K562 (cell line): Measurements from ENCODE around the gene TMEM53. TPM values are rescaled to one million over a fixed set of nuclear protein-coding genes. Genes with fewer than 3 reads are reported as not detected.

Experiments used
- ATAC-seq: fragments of 200-7000 bp; cut with Tn5 transposase; 3 replicates; pipeline ENCODE4 v1.9.1; 2020; ENCODE audit warnings: moderate library complexity
- BruUV-seq: library from RNA; stranded (reverse); fragments of 400-500 nt; replicated peaks from 2 replicates; lab custom pipeline; 2021; lab: Mats Ljungman, UMichigan
- CTCF ChIA-PET: fragments of 300-600 bp; formaldehyde crosslinking; extraction: SDS; loops from one replicate; lab custom pipeline; 2021; ENCODE audit warnings: low intra/inter-chr PET ratio; lab: Yijun Ruan, JAX
- POLR2A ChIA-PET: fragments of 300-600, 350-650 bp; sonication (Branson Sonifier 250); formaldehyde crosslinking; extraction: SDS; loops from one replicate; lab custom pipeline; 2021; ENCODE audit warnings: antibody characterized with exemption, inconsistent platforms; lab: Yijun Ruan, JAX
- DNase-seq, 4 experiments: peaks; one replicate each; pipeline versions ENCODE4 v3.0.0 to v3.0.0-alpha.2; 2011 to 2018; ENCODE audit warnings: low spot score in 3 of 4, mixed read lengths in 3 of 4; ENCODE audit errors: extremely low read depth in 1 of 4
- FAIRE-seq: peaks from 2 replicates; lab custom pipeline; 2011; peaks lifted over from hg19 to GRCh38; lab: Jason Lieb, UNC
- H2AFZ ChIP-seq: 2 replicates; pipeline ENCODE4 v1.6.0; 2011; ENCODE audit warnings: low read depth, low read length, control low read depth, inconsistent platforms
- H3K27ac ChIP-seq: fragments of 200-600 bp; 3 replicates; pipeline ENCODE4 v1.8.0; 2011; ENCODE audit warnings: low read depth, mild to moderate bottlenecking, control low read depth, inconsistent platforms, low read length, moderate library complexity, mixed read lengths; ENCODE audit errors: extremely low read depth
- H3K27me3 ChIP-seq, 2 experiments: fragments of 300-600 bp in 1 of 2; 2 replicates in 1 of 2; 3 replicates in 1 of 2; pipeline versions ENCODE4 v1.6.0 to v1.8.0; 2011; ENCODE audit warnings: inconsistent platforms in 2 of 2, low read length in 2 of 2, mild to moderate bottlenecking in 1 of 2, mixed read lengths in 1 of 2, moderate library complexity in 1 of 2; ENCODE audit not compliant: control insufficient read depth in 2 of 2, insufficient read depth in 2 of 2
- H3K36me3 ChIP-seq: fragments of 300-600 bp; 3 replicates; pipeline ENCODE4 v1.8.0; 2011; ENCODE audit warnings: mild to moderate bottlenecking, low read length, inconsistent platforms; ENCODE audit not compliant: control insufficient read depth, insufficient read depth
- H3K4me1 ChIP-seq, 2 experiments: fragments of 200-600 bp in 1 of 2; replicated peaks in 1 of 2; 2 replicates in 1 of 2; 3 replicates in 1 of 2; pipeline versions ENCODE4 v1.5.1 to v1.8.0; 2011; ENCODE audit warnings: inconsistent platforms in 2 of 2, low read length in 2 of 2, mild to moderate bottlenecking in 1 of 2, mixed read lengths in 1 of 2, moderate library complexity in 1 of 2; ENCODE audit not compliant: control insufficient read depth in 2 of 2, insufficient read depth in 2 of 2
- H3K4me2 ChIP-seq: 2 replicates; pipeline ENCODE4 v1.6.1; 2011; ENCODE audit warnings: low read length, control low read depth, inconsistent platforms, mixed read lengths; ENCODE audit not compliant: insufficient read depth
- H3K4me3 ChIP-seq: fragments of 200-600 bp; sonication (generic), shearing (Covaris generic); 2 replicates; pipeline ENCODE4 v1.5.1; 2016; ENCODE audit warnings: control low read depth, inconsistent platforms
- H3K79me2 ChIP-seq: fragments of 200-600 bp; 3 replicates; pipeline ENCODE4 v1.8.0; 2011; ENCODE audit warnings: low read length, inconsistent platforms; ENCODE audit not compliant: control insufficient read depth, insufficient read depth
- H3K9ac ChIP-seq, 2 experiments: 2 replicates each; pipeline versions ENCODE4 v1.6.0 to v1.6.1; 2011; ENCODE audit warnings: low read depth in 2 of 2, low read length in 2 of 2, control low read depth in 1 of 2, inconsistent platforms in 1 of 2, mild to moderate bottlenecking in 1 of 2, mixed read lengths in 1 of 2; ENCODE audit not compliant: insufficient read depth in 1 of 2
- H3K9me1 ChIP-seq: one replicate; pipeline ENCODE4 v1.6.0; 2011; ENCODE audit warnings: inconsistent platforms, mild to moderate bottlenecking, low read length, moderate library complexity; ENCODE audit not compliant: control insufficient read depth, insufficient read depth
- H3K9me3 ChIP-seq: replicated peaks from 2 replicates; pipeline ENCODE4 v1.5.1; 2011; ENCODE audit warnings: low read depth, low read length, inconsistent platforms; ENCODE audit not compliant: control insufficient read depth, insufficient read depth
- H4K20me1 ChIP-seq: replicated peaks from 2 replicates; pipeline ENCODE4 v1.6.1; 2011; ENCODE audit warnings: low read length, inconsistent platforms, mixed read lengths; ENCODE audit not compliant: control insufficient read depth, insufficient read depth
- FOSL1 ChIP-seq: fragments of 200-800 bp; sonication (Bioruptor generic); conservative IDR thresholded peaks from 2 replicates; pipeline ENCODE4 v1.6.1; 2016; ENCODE audit warnings: missing genetic modification characterization, missing compliant biosample characterization
- GTF3C2 ChIP-seq: IDR thresholded peaks from 3 replicates; pipeline ENCODE4 v1.6.1; 2011; ENCODE audit warnings: borderline replicate concordance, mild to moderate bottlenecking, moderate library complexity; ENCODE audit not compliant: insufficient read length; ENCODE audit errors: extremely low read depth
- MYBL2 ChIP-seq, 2 experiments: fragments of 450-650 bp in 1 of 2; sonication (generic) in 1 of 2; formaldehyde crosslinking in 1 of 2; IDR thresholded peaks; 2 replicates each; pipeline versions ENCODE4 v1.6.1 to v1.8.1; 2017 to 2022; ENCODE audit warnings: borderline replicate concordance in 1 of 2, inconsistent platforms in 1 of 2, low read depth in 1 of 2, mild to moderate bottlenecking in 1 of 2, missing genetic modification reagents in 1 of 2, moderate library complexity in 1 of 2
- WGBS: fragments of 100-300 bp; shearing (Covaris generic); methylation state at CpG from one replicate; pipeline ENCODE4 v1.1.6; 2016; ENCODE audit warnings: low coverage, mixed read lengths; ENCODE audit not compliant: insufficient coverage; ENCODE audit errors: missing lambda C conversion rate; 5-methylcytosine and 5-hydroxymethylcytosine counted together
- in situ Hi-C: fragments of 300-500 bp; cut with MboI; formaldehyde crosslinking; loops from 4 replicates; pipeline ENCODE4 v1.15.0; 2018; ENCODE audit warnings: inconsistent platforms, mixed read lengths
- intact Hi-C: fragments of 100-400 bp; cut with micrococcal nuclease; formaldehyde crosslinking; loops from 2 replicates; pipeline ENCODE4 v1.14.2; 2022
- polyA plus RNA-seq, 8 experiments: library from polyadenylated mRNA; depleted of rRNA in 4 of 8; stranded (reverse) in 5 of 8; unstranded in 3 of 8; fragments of >200 nt; fragmentation: Nextera tagmentation in 2 of 8; fragmentation: Illumina TruSeq in 1 of 8; extraction: Ambion mirVana in 2 of 8; extraction: Trizol in 1 of 8; gene quantifications; 2 replicates each; pipeline versions ENCODE4 v1.2.1 to v1.2.3, GENCODE V29; 2011 to 2014; ENCODE audit warnings: inconsistent platforms in 1 of 8, missing spikeins in 1 of 8
- total RNA-seq, 7 experiments: library from RNA; depleted of rRNA in 6 of 7; stranded (reverse); fragments of >200 nt in 6 of 7; fragmentation: Illumina TruSeq in 2 of 7; extraction: Trizol in 2 of 7; gene quantifications; 2 replicates each; pipeline versions ENCODE4 v1.2.1 to v1.2.3, GENCODE V29; 2011 to 2021; ENCODE audit warnings: low replicate concordance in 1 of 7

TMEM53 gene
- total and polyA plus RNA-seq, 9 of the 15 experiments (the other 6 are each of a cell fraction or from before 2014, with no cell fraction given) = 0.23 to 3.7 (median 2.0) TPM

- no peak overlapping the region for H3K4me3 ChIP-seq
- TF ChIP-seq FOSL1 (tag) (peak; percentile 32; the same call in 1 of the 2 replicates), MYBL2 (IDR thresholded peaks at IDR 0.05; ENCODE audit: low read depth) (no peak), MYBL2 (CRISPR knock-in tag; IDR thresholded peaks at IDR 0.05; ENCODE audit: borderline replicate concordance) (no peak), GTF3C2 (no peak)
- TF ChIP-seq, all 486 proteins: peak for 1
- Histone ChIP-seq H3K4me1 (no peaks in the 10 kb centered on the region; a peak in 1 of 5 replicates), H3K79me2 (no peaks in the 10 kb centered on the region), H4K20me1 (no peaks in the 10 kb centered on the region), H3K9ac (no peak overlapping the region), H2AFZ (no peak overlapping the region), H3K27ac (no peak overlapping the region), H3K4me2 (no peak overlapping the region), H3K9me1 (no peaks in the 10 kb centered on the region), H3K36me3 (no peaks in the 10 kb centered on the region), H3K9me3 (no peaks in the 10 kb centered on the region), H3K27me3 (peaks cover 30 to 38% of the 10 kb centered on the region in 2 experiments)
- BruUV-seq = no TSS peak
- ChIA-PET POLR2A (interaction anchor here (0.8 to 4.7 kb wide), 2 partner anchors 28 to 319 kb away, joined by 3 to 27 read pairs; no protein-coding TSS in a partner anchor), CTCF (no interaction called here)
- intact Hi-C loops (no loop called here), in situ Hi-C loops (no loop called here)
- DNase-seq = no peak
- no peak for ATAC-seq
- no peak for FAIRE-seq
- 0% methylated on average over 2 of the region's 2 CpGs for WGBS
Observed at GRCh38 chr1:44693159-44693558, 18.9 kb upstream of the TMEM53 start.
